HG02970 (cell line): ENCODE data around the gene SDK1.

Experiments
- ATAC-seq: cut with Tn5 transposase; IDR thresholded peaks from one replicate; pipeline ENCODE4 v1.9.1; 2021; ENCODE audit warnings: mild to moderate bottlenecking, moderate library complexity, moderate number of reproducible peaks; ENCODE audit not compliant: unreplicated experiment, low FRiP score

The SDK1 gene

DNA sequence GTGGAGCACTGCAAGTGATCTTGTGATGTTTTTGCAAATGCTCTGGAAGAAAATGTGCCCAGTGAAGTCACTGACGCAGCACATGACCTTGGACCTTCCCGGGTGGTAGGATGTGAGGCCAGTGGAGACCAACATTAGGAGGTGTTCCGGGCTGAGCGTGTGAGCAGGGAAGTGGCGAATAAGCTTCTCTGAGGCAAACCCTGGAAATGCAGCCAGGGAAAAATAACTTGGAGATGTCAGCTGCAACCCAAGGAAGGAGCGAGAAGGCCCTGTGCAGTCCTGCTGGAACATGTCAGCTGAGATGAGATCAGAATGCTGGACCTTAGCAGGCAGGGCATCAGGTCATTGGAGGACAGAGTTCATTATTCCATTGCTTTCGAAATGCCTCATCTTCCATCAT is 18.6 kb upstream of the SDK1 start:
- ATAC-seq = no peak

DNA sequence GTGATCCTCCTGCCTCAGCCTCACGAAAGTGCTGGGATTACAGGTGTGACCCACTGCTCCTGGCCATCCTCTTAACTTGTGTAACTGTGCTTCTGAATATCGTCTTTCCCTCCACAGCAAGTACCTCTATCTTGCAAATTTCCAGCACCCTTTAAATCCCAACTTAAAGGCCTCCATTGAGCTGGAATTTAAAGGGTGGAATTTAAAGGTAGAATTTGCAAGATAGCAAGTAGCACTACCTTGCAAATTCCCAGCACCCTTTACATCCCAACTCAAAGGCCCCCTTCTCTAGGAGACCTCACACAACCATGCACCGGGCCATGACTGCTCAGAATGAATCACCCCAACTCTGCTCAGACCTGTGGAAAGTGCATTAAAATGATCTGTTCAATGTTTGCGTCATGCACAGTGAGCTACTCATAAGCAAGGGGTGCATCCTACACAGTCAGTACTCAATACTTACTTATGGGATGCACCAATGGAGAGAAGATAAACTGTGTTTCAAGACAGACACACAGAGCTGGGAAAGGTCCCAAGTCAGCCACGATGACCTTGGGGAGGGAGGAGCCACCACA is 17.8 kb upstream of the SDK1 start:
- no peak for ATAC-seq

DNA sequence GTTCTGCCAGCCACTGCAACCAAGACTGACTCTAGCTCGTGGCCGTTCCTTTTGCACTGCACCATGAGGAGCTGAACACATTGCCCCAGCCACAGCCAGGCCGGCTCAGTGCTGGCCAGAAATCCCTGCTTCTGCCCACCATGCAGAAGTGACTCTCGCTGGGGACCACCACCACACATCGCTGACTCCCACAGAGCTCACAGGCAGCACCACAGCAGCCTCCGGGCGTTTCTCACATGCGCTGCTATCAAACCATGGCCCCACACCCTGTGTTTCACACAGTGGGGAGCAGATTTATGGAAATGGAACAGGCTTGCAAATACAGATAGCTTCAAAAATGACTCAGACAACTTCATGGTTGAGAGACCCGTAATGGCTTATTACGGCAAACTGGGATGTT is 15.4 kb upstream of the SDK1 start:
- no peak for ATAC-seq

DNA sequence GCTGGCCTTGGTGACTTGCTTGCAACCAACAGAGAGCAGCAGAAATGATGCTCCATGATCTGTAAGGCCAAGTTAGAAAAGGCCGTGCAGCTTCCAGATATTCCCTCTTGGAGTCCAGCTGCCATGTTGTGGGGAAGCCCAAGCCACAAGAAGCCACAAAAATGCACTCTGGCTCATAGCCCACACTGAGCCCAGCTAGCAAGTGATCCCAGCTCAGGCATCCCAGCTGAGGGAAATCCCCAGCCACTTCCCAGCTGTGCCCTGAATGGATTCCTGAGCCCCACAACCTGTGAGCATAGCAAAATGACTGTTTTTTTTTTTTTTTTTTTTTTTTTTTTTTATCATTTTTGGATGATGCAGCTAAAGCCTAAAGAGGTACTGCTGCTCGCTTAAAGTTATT is 11.1 kb upstream of the SDK1 start:
- ATAC-seq = no peak

DNA sequence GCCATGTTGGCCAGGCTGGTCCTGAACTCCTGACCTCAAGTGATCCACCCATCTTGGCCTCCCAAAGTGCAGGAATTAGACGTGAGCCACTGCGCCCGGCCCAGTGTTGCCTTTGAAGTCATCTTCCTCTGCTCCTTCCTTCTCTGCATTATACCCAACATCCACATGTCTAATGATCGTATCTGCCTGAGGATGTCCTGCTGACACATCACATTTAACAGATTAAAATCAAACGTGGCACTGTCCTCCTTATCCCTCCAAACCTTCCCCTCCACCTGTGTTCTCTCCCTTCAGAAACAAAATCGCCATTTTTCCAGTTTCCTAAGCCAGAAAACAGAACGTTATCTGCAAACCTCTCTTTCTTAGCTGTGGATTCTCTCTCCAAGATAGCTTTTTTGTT is 8.4 kb upstream of the SDK1 start:
- no peak for ATAC-seq

DNA sequence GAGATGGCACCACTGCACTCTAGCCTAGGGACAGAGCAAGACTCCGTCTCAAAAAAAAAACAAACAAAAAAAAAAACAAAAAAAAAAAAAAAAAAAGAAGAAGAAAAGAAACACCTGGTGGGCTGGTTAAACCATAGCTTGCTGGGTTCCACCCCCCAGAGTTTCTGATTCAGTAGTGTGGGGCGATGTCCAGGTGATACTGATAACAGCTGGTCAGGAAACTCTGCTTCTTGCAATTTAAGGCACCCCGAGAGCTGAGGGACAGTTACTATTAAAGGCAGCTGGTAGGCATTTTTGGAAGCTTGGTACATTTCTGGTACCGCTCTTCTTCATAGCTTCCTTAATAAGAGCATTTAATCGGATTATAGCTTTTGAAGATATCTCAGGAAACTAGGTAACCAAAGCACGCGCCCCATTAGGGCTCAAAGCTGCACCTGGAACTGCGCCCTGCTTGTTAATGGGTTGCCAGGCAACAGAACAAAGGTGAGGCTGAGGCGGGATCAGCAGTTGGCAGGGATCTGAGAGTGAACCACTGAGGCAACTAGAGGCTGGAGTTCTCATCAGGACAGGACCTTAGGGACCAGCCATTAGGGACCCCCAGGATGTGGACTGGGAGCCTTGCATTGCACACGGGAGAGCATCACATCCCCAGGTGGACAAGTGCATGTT is 6.5 kb upstream of the SDK1 start:
- ATAC-seq = no peak

DNA sequence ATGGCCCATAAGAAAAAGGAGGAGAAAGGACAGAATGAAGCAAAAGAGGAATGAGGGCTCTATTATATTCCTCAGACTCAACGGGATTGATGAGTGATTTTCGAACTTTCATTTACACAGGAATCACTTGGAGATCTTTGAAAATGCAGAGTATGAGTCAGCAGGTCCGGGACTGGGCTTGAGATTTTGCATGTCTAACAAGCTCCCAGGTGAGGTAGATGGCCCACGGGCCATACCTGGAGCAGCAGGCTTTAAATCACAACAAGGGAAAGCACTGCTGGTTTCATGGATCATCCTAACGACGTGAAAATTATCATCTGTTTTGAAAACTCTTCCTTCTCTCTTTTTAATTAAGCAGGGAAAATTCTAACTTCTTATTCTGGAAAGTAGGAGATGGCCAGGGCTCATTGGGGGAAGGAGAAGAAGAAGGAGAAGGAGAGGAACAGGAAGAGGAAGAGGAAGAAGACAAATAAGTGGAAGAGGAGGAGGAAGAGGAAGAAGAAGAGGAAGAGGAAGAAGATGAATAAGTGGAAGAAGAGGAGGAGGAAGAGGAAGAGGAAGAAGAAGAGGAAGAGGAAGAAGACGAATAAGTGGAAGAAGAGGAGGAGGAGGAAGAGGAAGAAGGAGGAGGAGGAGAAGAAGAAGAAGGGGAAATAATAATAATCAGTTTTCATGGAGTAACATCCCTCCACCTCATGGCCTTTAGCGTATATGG is 3.8 kb upstream of the SDK1 start:
- ATAC-seq = no peak

DNA sequence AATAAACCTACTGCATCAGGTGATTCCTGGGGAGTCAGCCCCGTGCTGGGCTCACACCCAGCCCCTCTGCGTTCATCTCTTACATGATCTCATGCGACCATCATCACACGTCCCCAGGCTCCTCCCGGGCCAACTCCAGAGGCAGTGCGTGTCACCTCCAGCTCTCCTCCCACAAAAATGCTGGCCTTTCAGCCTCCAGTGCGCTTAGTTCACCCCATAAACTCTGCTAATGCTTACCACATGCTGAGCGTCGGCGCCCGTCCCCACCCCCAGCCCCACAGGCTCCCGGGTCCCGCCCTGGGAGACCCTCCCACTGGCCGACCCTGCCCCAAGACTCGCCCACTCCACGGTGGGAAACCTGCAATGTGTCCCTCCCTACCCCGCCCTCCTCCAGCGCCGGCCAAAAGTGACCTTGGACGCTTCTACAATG is 816 bp upstream of the SDK1 start:
- no peak for ATAC-seq

DNA sequence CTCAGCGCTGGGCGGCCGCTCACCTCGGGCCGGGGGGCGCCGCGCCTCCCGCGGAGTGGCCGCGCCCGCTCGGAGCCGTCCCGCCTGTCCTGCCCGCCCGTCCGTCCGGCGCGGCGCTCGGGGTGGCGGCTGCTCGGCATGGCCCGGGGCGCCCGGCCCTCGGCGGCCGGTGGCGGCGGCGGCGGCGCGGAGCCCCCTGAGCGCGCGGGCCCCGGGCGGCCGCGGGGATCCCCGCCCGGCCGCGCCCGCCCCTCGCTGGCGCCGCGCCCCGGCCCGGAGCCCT is 338 bp downstream of the SDK1 start:
- peak; percentile 22 for ATAC-seq

DNA sequence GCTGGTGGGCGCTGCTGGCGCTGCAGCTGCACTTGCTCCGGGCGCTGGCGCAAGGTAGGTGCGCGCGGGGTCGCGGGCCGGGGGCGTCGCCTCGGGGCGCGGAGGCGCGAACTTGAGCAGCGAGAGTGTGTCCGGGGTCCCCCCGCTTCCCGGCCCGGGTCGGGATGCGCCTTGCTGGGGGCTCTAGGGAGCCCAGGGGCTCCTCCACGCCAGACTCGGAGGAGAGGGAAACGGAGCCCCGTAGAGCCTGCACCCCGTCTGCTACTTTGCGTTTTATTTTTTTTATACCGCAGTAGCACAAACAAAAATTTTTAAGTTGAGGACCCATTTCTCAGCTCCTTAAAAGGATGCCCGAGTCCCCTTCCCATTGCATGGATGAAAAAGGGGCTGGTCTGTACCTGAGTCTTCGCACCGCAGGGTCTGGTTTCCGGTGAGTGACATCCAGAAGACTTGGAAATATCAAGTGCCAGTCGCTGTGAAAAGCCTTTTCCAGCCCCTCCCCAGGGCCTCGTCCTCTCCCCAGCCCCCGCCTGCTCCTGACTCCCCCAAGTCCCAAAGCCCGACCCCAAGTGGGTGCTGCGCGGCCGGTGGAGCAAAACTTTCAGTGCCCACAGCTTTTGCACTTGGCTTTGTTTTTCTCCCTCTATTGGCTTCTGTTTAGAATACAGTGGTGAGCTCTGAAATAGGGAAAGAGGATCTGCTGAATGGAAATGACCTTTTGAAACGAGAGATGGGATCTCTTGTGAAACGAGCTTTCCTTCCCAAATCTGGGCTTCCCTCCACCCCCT is 973 bp downstream of the SDK1 start:
- no peak for ATAC-seq

DNA sequence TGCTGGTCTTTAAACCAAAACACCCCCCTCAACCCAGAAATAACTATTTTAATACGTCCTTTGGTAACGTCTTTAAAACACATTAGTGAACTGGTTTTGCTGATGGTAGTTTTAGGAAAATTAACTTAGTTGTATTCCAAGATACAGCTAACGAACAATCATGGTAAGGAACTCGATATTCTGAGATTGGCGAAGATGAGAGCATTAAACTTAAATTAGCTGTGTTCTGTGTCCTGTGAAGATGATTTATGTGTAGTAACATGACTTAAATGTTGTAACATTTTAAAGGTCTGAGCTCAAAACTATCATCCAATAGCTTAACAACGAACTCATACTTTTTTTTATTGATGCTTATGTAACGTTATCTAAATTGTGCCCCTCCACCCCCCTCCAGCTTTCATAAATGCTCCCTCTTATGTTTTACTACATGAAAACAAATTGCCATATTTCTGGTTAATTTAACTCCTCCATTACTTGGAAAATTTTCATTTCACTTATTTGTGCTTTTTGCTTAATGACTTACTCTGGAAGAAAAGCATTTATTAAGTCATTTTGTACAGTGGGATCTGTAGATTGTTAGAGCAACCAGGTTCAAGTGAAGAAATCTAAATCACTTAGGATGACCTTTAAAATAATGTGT is 1.7 kb downstream of the SDK1 start:
- no peak for ATAC-seq

DNA sequence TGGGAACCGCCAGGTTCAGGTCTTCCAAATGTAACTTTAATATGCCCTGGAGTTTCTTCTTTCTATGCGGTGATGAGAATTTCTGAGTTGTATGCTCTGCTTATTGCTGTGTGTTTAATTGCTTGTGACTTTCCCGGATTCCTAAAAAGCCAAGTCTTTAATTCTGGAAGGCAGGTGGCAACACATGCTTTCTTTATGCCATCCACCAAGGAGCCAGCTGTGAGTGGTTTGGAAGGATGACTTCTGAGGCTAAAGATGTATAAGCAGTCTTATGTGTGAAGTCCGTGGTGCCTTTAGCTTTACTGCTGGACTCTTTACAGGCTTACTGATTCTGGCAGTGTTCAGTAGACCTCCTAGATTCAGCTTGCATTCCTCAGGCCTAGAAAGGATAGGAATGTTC is 3.1 kb downstream of the SDK1 start:
- ATAC-seq = no peak

DNA sequence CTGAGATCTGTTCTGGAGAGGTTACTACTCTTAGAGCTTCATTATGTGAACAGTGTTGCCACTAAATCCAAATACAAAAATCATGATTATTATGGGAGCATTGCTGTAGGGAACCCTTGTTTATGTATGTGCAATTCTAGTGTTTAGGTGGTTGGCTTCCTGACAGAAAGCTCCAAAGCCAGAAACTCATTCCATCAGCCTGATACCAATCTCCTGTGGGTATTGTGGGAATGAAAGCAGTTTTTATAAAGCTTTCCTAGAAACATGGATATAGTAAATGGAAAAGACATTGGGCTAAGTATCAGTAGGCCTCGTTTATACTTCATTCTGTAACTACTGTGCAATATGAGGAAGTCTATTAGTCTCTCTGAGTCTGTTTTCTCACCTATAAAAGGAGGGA is 6.4 kb downstream of the SDK1 start:
- no peak for ATAC-seq

DNA sequence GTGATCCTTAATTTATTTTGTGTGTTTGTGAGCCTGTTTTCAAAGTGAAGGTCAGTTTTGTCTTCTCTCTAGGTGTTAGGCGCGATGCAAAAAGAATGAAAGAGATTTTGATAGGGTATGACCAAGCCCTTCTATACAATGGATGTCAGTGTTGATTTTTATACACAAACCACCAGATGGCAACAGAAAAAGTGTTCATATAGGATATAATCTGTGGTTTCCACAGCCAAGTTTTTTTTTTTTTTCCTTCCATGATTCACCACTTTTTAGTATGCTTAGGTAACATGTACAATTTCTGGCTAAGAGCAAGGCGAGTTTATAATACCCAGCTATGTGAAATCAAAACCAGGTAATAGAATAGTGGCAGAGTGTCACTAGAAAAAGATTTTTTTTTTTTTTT is 8.1 kb downstream of the SDK1 start:
- no peak for ATAC-seq

DNA sequence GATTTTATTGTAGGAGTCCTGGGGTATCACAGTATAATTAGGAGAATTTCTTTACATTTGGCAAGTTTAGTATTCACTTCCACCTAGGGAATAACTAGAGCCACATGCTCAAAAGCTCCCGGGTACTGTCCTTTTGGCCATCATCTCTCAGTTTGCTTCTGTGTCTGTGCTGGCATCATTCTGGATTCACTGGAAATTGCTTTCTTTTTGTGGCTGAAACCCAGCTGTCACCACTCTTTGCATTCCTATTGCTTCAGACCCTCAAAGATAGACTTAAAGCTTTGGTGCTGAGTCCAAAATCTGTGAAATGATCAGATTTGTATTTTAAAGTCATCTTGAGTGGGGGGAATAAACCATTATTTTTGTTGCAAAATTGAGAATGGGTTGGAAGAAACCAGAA is 8.9 kb downstream of the SDK1 start:
- no peak for ATAC-seq

DNA sequence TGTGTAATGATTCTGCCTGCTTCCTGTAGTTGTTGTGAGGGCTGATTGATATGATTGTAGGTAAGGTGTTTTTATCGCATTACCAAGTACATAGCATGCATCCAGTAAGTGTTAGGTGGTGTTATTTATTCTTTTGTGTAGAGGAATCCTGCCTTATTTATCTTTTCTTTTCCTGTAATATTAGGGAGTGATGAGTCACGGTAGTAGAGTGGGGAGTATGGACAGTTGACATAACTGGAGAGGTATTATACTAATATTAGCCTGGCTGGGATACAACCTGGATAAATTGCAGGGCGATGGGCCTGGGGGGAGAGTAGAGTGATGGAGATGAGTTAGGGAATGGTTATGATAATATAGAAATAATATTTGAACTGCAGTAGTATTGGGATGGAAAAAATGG is 9.8 kb downstream of the SDK1 start:
- no peak for ATAC-seq

DNA sequence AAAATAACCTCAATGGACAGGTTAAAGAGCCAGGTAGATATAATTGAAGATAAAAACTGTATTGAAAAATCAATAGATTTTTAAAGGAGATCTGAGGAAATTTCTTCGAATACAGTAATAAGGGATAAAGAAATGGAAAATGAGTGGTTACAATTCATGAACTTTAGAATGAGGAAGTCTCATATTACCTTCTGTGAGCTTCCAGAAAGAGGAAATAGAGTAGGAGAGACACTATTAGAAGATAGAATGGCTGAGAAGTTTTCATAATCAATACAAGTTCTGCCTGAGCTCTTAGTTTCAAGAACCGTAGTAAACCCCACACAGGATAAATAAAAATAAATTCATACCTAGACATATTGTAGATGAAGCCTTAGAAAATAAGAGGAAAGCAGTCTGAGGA is 11.5 kb downstream of the SDK1 start:
- no peak for ATAC-seq

DNA sequence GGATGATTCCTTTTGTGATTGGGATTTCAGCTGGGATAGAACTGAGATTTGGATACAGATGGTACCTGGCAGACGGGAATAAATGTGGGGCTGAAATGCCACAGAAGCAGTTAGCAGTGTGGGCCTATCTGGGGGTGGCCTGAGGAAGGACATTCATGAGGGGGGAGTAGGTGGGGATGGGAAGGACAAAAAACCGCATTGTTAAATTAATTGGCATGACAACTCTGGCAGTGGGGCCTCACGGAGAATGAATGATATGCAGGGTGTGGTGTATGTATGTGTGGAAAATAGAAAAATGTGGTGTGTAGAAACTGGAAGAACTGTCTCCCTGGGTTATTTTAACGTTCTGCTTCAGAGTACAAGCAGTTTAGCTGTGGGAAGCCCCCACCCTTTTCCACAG is 17.8 kb downstream of the SDK1 start:
- ATAC-seq = no peak

DNA sequence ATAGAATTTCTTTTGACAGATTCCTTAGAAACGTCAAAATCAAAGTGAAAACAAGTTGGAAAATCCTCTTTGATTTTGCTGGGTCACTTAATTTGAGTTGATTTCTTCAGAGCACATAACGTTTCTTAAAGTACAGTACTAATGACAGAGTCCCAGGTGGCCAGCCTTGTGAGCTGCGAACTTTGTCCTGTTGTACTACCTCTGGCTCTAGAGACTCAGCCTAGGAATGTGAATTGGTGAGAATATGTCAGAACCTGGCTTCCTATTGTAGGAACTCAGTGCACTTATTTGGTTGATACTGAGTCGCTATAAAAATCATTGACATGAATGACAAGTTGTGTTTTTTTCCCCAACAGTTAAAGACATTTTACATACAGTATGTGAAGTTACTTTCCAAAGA is 20.2 kb downstream of the SDK1 start:
- no peak for ATAC-seq

DNA sequence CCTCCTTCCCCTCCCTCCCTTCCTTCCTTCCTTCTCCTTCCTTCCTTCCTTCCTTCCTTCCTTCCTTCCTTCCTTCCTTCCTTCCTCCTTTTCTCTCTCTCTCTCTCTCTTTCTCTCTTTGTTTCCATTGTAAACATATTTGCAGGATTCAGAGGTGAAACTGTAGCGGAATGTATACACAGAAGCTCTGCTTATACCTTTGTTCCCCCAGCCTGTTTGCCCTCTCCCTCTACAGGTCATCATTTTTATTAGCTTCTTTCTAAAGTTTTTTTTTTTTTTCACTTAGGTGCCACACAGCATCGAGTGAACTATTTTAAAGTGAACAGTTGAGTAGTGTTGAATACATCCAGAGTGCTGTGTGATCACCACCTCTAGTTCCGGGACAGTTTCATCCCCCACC is 20.7 kb downstream of the SDK1 start:
- no peak for ATAC-seq

DNA sequence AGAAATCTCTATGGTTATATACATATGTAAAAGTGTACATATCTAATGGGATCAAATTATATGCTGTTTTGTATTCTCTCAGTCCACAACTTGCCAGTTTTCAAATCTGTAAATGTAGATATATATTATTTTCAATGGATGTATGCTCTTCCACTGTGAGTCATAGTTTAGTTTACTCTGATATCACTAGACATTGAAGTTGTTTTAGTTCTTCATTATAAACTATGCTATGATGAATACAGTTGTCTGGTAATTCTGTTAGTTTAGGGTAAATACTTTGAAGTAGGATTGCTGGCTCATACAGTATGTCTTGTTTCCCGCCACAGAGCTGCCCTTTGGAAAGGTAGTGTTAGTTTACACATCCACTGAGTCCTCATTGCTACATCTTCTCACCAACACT is 25.2 kb downstream of the SDK1 start:
- no peak for ATAC-seq
